Myocyte (in vitro differentiated cells): ENCODE measurements around the gene SLC6A9. TPM values are rescaled to one million over a fixed set of nuclear protein-coding genes. Genes with fewer than 3 reads are reported as not detected.
A peak's percentile ranks its signal among the peaks of the same experiment; 100 is the strongest.

Experiments used
- DNase-seq: peaks from one replicate; pipeline ENCODE4 v3.0.0-alpha.2; 2012; ENCODE audit warnings: low read depth
- polyA plus RNA-seq: library from polyadenylated mRNA; unstranded; fragments of >200 nt; gene quantifications from one replicate; pipeline ENCODE4 v1.2.1, GENCODE V29; 2012; ENCODE audit warnings: missing spikeins
- total RNA-seq: library from RNA; depleted of rRNA; stranded (reverse); fragments of >200 nt; gene quantifications from 2 replicates; pipeline ENCODE4 v1.2.3, GENCODE V29; 2014

SLC6A9 gene
- total RNA-seq: 0.42 and 1.2 TPM in 2 replicates
- polyA plus RNA-seq: 6.0 TPM

- DNase-seq: peak; percentile 13
Observed at GRCh38 chr1:44031252-44032169, at the start of gene SLC6A9. TSS of gene SLC6A9 (minus strand) at chr1:44031462. CDS start at chr1:44024277, 7,185 bp downstream.

GRCh38 chr1:44079566-44079965 lies 48.3 kb upstream of the SLC6A9 start:
- no peak for DNase-seq

GRCh38 chr1:44078104-44078503 lies 46.8 kb upstream of the SLC6A9 start:
- DNase-seq: no peak

- no peak for DNase-seq
Observed at GRCh38 chr1:44077421-44077820, 46.2 kb upstream of the SLC6A9 start.

GRCh38 chr1:44076066-44076465 lies 44.8 kb upstream of the SLC6A9 start:
- no peak for DNase-seq

- DNase-seq: no peak
Observed at GRCh38 chr1:44074415-44074814, 43.2 kb upstream of the SLC6A9 start.

- DNase-seq: no peak
Observed at GRCh38 chr1:44073528-44073927, 42.3 kb upstream of the SLC6A9 start.

GRCh38 chr1:44072821-44073220 lies 41.6 kb upstream of the SLC6A9 start:
- DNase-seq: no peak

GRCh38 chr1:44072204-44072603 lies 40.9 kb upstream of the SLC6A9 start:
- peak; percentile 94 for DNase-seq

GRCh38 chr1:44071461-44071860 lies 40.2 kb upstream of the SLC6A9 start:
- no peak for DNase-seq

- no peak for DNase-seq
Observed at GRCh38 chr1:44068442-44068921, 37.2 kb upstream of the SLC6A9 start.

- DNase-seq: no peak
Observed at GRCh38 chr1:44067266-44068250, 36.3 kb upstream of the SLC6A9 start.

GRCh38 chr1:44062656-44063179 lies 31.5 kb upstream of the SLC6A9 start:
- no peak for DNase-seq

- no peak for DNase-seq
Observed at GRCh38 chr1:44061857-44062256, 30.6 kb upstream of the SLC6A9 start.

- DNase-seq: no peak
Observed at GRCh38 chr1:44060830-44061267, 29.6 kb upstream of the SLC6A9 start.

- DNase-seq: peak; percentile 88
Observed at GRCh38 chr1:44059664-44060355, 28.5 kb upstream of the SLC6A9 start.

GRCh38 chr1:44059212-44059611 lies 27.9 kb upstream of the SLC6A9 start:
- DNase-seq: no peak

GRCh38 chr1:44057293-44057692 lies 26.0 kb upstream of the SLC6A9 start:
- no peak for DNase-seq

- DNase-seq: no peak
Observed at GRCh38 chr1:44053394-44053793, 22.1 kb upstream of the SLC6A9 start.

GRCh38 chr1:44050261-44050660 lies 19.0 kb upstream of the SLC6A9 start:
- DNase-seq: no peak

- peak; percentile 20 for DNase-seq
Observed at GRCh38 chr1:44049839-44050238, 18.6 kb upstream of the SLC6A9 start.
